ENCODE data around the gene UBASH3A. TPM values are rescaled to one million over a fixed set of nuclear protein-coding genes. Genes with fewer than 3 reads are reported as not detected.

The UBASH3A gene
- total RNA-seq, 1 donor from 2014 or later = not detected

- Mint-ChIP-seq H3K4me1 (no peaks in the 10 kb centered on the region), H3K4me3 (no peak overlapping the region), H3K27ac (ENCODE audit: unreplicated experiment) (no peak overlapping the region), H3K36me3 (ENCODE audit: low read depth) (no peaks in the 10 kb centered on the region), H3K27me3 (ENCODE audit: low read depth) (peaks cover 18% of the 10 kb centered on the region), H3K9me3 (peaks cover 6% of the 10 kb centered on the region)
- no peak for DNase-seq (ENCODE audit: low read depth, low spot score)
- no peak for TF ChIP-seq CTCF (conservative IDR thresholded peaks at IDR 0.05)
Observed at GRCh38 chr21:42427809-42428419, 24.2 kb downstream of the UBASH3A start.

GRCh38 chr21:42429021-42429420 lies 25.3 kb downstream of the UBASH3A start:
- Mint-ChIP-seq H3K36me3 (ENCODE audit: low read depth) (no peaks in the 10 kb centered on the region), H3K27me3 (ENCODE audit: low read depth) (peaks cover 19% of the 10 kb centered on the region), H3K27ac (ENCODE audit: unreplicated experiment) (no peak overlapping the region), H3K4me3 (no peak overlapping the region), H3K9me3 (peaks cover 6% of the 10 kb centered on the region), H3K4me1 (no peaks in the 10 kb centered on the region)
- no peak for DNase-seq (ENCODE audit: low read depth, low spot score)
- TF ChIP-seq CTCF (conservative IDR thresholded peaks at IDR 0.05) = no peak

- no peak for TF ChIP-seq CTCF (conservative IDR thresholded peaks at IDR 0.05)
- Mint-ChIP-seq H3K27ac (ENCODE audit: unreplicated experiment) (no peak overlapping the region), H3K4me1 (no peaks in the 10 kb centered on the region), H3K27me3 (ENCODE audit: low read depth) (peaks cover 25% of the 10 kb centered on the region), H3K9me3 (peaks cover 6% of the 10 kb centered on the region), H3K4me3 (no peak overlapping the region), H3K36me3 (ENCODE audit: low read depth) (no peaks in the 10 kb centered on the region)
- DNase-seq (ENCODE audit: low read depth, low spot score) = no peak
Observed at GRCh38 chr21:42429856-42430255, 26.2 kb downstream of the UBASH3A start.

GRCh38 chr21:42430521-42430920 lies 26.8 kb downstream of the UBASH3A start:
- Mint-ChIP-seq H3K4me3 (no peak overlapping the region), H3K27ac (ENCODE audit: unreplicated experiment) (no peak overlapping the region), H3K4me1 (no peaks in the 10 kb centered on the region), H3K36me3 (ENCODE audit: low read depth) (no peaks in the 10 kb centered on the region), H3K27me3 (ENCODE audit: low read depth) (peaks cover 31% of the 10 kb centered on the region), H3K9me3 (peaks cover 6% of the 10 kb centered on the region)
- TF ChIP-seq CTCF (conservative IDR thresholded peaks at IDR 0.05) = no peak
- no peak for DNase-seq (ENCODE audit: low read depth, low spot score)

- DNase-seq (ENCODE audit: low read depth, low spot score) = no peak
- H3K9me3 Mint-ChIP-seq = peaks cover 6% of the 10 kb centered on the region
- H3K36me3 Mint-ChIP-seq (ENCODE audit: low read depth) = no peaks in the 10 kb centered on the region
- peaks cover 32% of the 10 kb centered on the region for H3K27me3 Mint-ChIP-seq (ENCODE audit: low read depth)
- H3K4me3 Mint-ChIP-seq = no peak overlapping the region
- H3K4me1 Mint-ChIP-seq = no peaks in the 10 kb centered on the region
- H3K27ac Mint-ChIP-seq (ENCODE audit: unreplicated experiment) = no peak overlapping the region
- no peak for TF ChIP-seq CTCF (conservative IDR thresholded peaks at IDR 0.05)
Observed at GRCh38 chr21:42431196-42431595, 27.5 kb downstream of the UBASH3A start.
